CD14-positive monocyte (primary cell): ENCODE measurements around the gene ARHGEF3. TPM values are rescaled to one million over a fixed set of nuclear protein-coding genes. Genes with fewer than 3 reads are reported as not detected.
A peak's percentile ranks its signal among the peaks of the same experiment; 100 is the strongest.

Experiments used
- DNase-seq, 3 donors: peaks; one replicate each; pipeline ENCODE4 v3.0.0-alpha.2; 2011 to 2022
- H2AFZ ChIP-seq: 2 replicates; pipeline ENCODE4 v1.6.0; 2012; ENCODE audit warnings: mild to moderate bottlenecking, low read depth, low read length, inconsistent platforms; ENCODE audit not compliant: insufficient read depth, poor library complexity, severe bottlenecking
- H3K27ac ChIP-seq, 2 donors: 1 replicate in 1 of 2; 2 replicates in 1 of 2; pipeline ENCODE4 v1.5.1; 2012 to 2013; ENCODE audit warnings: low read length in 2 of 2, control low read depth in 1 of 2, inconsistent platforms in 1 of 2, low read depth in 1 of 2, mild to moderate bottlenecking in 1 of 2
- H3K27me3 ChIP-seq, 2 donors: one replicate each; pipeline versions ENCODE4 v1.6.0 to v1.6.1; 2011 to 2013; ENCODE audit warnings: low read length in 2 of 2; ENCODE audit not compliant: control insufficient read depth in 2 of 2, insufficient read depth in 2 of 2
- H3K36me3 ChIP-seq, 2 donors: replicated peaks in 1 of 2; 1 replicate in 1 of 2; 2 replicates in 1 of 2; pipeline versions ENCODE4 v1.5.1 to v1.6.1; 2012 to 2013; ENCODE audit warnings: low read length in 2 of 2, control low read depth in 1 of 2, inconsistent platforms in 1 of 2, mild to moderate bottlenecking in 1 of 2; ENCODE audit not compliant: insufficient read depth in 2 of 2, control insufficient read depth in 1 of 2
- H3K4me1 ChIP-seq, 2 donors: 1 replicate in 1 of 2; 2 replicates in 1 of 2; pipeline versions ENCODE4 v1.5.1 to v1.6.1; 2012 to 2013; ENCODE audit warnings: low read length in 2 of 2, control low read depth in 1 of 2, inconsistent platforms in 1 of 2, mild to moderate bottlenecking in 1 of 2, moderate library complexity in 1 of 2; ENCODE audit not compliant: insufficient read depth in 2 of 2, control insufficient read depth in 1 of 2
- H3K4me2 ChIP-seq: replicated peaks from 2 replicates; pipeline ENCODE3; 2012; ENCODE audit warnings: low read length, moderate library complexity, mild to moderate bottlenecking; ENCODE audit not compliant: poor library complexity, severe bottlenecking; ENCODE audit errors: extremely low read depth
- H3K4me3 ChIP-seq, 3 experiments: fragments of 200-600 bp in 1 of 3; sonication (generic) in 1 of 3; replicated peaks in 1 of 3; 1 replicate in 2 of 3; 2 replicates in 1 of 3; pipeline ENCODE4 v1.5.1; 2011 to 2013; ENCODE audit warnings: low read length in 3 of 3, mild to moderate bottlenecking in 3 of 3, control low read depth in 2 of 3, low read depth in 2 of 3, inconsistent platforms in 1 of 3, moderate library complexity in 1 of 3
- H3K79me2 ChIP-seq: 2 replicates; pipeline ENCODE4 v1.6.0; 2012; ENCODE audit warnings: mild to moderate bottlenecking, control low read depth, inconsistent platforms, low read length, moderate library complexity; ENCODE audit not compliant: insufficient read depth
- H3K9ac ChIP-seq: 2 replicates; pipeline ENCODE4 v1.6.0; 2017; ENCODE audit warnings: low read length, mild to moderate bottlenecking; ENCODE audit not compliant: insufficient read depth, poor library complexity, severe bottlenecking
- H3K9me3 ChIP-seq, 2 donors: replicated peaks in 1 of 2; 1 replicate in 1 of 2; 2 replicates in 1 of 2; pipeline versions ENCODE4 v1.5.1 to v1.6.1; 2012 to 2013; ENCODE audit warnings: low read length in 2 of 2, control low read depth in 1 of 2; ENCODE audit not compliant: control insufficient read depth in 1 of 2, insufficient read depth in 1 of 2
- H4K20me1 ChIP-seq: 2 replicates; pipeline ENCODE4 v1.6.0; 2012; ENCODE audit warnings: mild to moderate bottlenecking, low read length, control low read depth, moderate library complexity; ENCODE audit not compliant: insufficient read depth
- H3K27ac Mint-ChIP-seq, 7 donors: one replicate each; pipeline ENCODE4 v1.8.0; 2020; ENCODE audit warnings: mild to moderate bottlenecking in 7 of 7, mixed read lengths in 7 of 7, moderate library complexity in 6 of 7, inconsistent platforms in 2 of 7
- H3K27me3 Mint-ChIP-seq, 3 donors: one replicate each; pipeline ENCODE4 v1.8.0; 2021 to 2022; ENCODE audit warnings: low read depth in 3 of 3, mild to moderate bottlenecking in 3 of 3, mixed read lengths in 3 of 3, moderate library complexity in 3 of 3, inconsistent platforms in 1 of 3
- H3K36me3 Mint-ChIP-seq, 2 donors: one replicate each; pipeline ENCODE4 v1.8.0; 2020; ENCODE audit warnings: mixed read lengths in 2 of 2, inconsistent platforms in 1 of 2, mild to moderate bottlenecking in 1 of 2
- H3K4me1 Mint-ChIP-seq: one replicate; pipeline ENCODE4 v1.8.0; 2020; ENCODE audit warnings: mild to moderate bottlenecking, mixed read lengths
- H3K4me3 Mint-ChIP-seq, 2 donors: one replicate each; pipeline ENCODE4 v1.8.0; 2020; ENCODE audit warnings: mild to moderate bottlenecking in 2 of 2, mixed read lengths in 2 of 2, moderate library complexity in 1 of 2
- H3K9me3 Mint-ChIP-seq, 7 donors: one replicate each; pipeline ENCODE4 v1.8.0; 2020 to 2022; ENCODE audit warnings: mixed read lengths in 7 of 7, mild to moderate bottlenecking in 6 of 7, moderate library complexity in 6 of 7, inconsistent platforms in 2 of 7
- CTCF ChIP-seq: fragments of 200-600 bp; IDR thresholded peaks from one replicate; pipeline ENCODE4 v1.8.0; 2022; ENCODE audit warnings: antibody characterized with exemption, mild to moderate bottlenecking
- WGBS: methylation state at CpG from one replicate; pipeline ENCODE4 v1.1.5; 2013; ENCODE audit warnings: missing lambda C conversion rate; ENCODE audit not compliant: insufficient coverage; 5-methylcytosine and 5-hydroxymethylcytosine counted together
- intact Hi-C, 2 donors: fragments of 100-400 bp; cut with micrococcal nuclease; formaldehyde crosslinking; loops; one replicate each; pipeline versions ENCODE4 v1.15.0 to v1.15.1; 2023
- polyA minus RNA-seq: library from RNA; depleted of rRNA, polyadenylated mRNA; stranded (reverse); fragments of >200 nt; gene quantifications from 2 replicates; pipeline ENCODE4 v1.2.3, GENCODE V29; 2012
- polyA plus RNA-seq, 3 donors: library from polyadenylated mRNA; depleted of rRNA in 1 of 3; unstranded in 2 of 3; stranded (reverse) in 1 of 3; fragments of 300-500 nt in 2 of 3; fragments of >200 nt in 1 of 3; fragmentation: Illumina TruSeq in 2 of 3; gene quantifications; 1 replicate in 2 of 3; 2 replicates in 1 of 3; pipeline ENCODE4 v1.2.3, GENCODE V29; 2012 to 2021
- total RNA-seq, 12 experiments: library from RNA in 1 of 12; stranded (reverse) in 1 of 12; fragments of 120-200 nt in 1 of 12; gene quantifications; one replicate each; pipeline ENCODE4 v1.2.4 and lab custom pipeline; 2013 to 2026; ENCODE audit warnings: mixed read lengths in 6 of 12, inconsistent platforms in 1 of 12

The ARHGEF3 gene
- 30.1 TPM for total RNA-seq (2013)
- 10 to 100 TPM; 22.6 to 29.5 (median 26.5) TPM for polyA plus RNA-seq
- polyA minus RNA-seq: 10.7 and 22.0 TPM in 2 replicates
- 4.5 to 48.8 (median 33.1) reads per million in 11 experiments for total RNA-seq (lab: John Stamatoyannopoulos, UW)

DNA sequence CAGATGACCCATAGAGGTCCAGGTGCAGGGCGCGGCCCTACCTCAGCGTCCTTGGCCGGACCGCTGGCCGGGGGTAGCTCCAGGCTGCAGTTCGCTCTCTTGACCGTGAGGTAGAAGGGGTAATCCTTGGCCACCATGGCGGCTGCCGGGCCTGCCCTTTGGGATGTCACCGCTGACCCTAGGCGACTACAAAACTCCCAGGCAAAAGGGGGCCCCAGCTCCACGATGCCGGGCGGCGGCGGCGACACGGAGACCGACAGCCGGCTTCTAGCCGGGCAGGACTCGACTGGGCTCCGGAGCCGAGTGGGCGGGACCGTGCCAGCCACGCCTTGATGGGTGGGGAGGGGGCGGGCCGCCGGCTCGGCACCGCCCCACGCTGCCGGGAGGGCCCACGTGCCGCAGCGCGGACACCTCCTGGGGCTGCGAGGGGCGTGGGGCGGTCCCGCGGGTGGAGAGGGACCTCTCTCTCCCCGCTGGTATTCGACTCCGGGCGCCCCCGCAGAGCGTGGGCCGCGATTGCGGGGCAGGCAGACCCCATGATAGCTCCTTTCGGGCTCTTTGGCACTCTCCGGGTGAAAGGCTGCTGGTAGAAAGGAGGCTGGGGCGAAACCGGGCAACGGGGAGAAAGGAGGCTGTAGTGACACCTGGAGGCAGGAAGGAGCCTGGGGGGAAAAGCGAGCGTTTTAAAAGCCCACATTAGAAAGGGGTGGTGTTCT, at the start of gene ARHGEF3:
Gene ARHGEF3, minus strand, starts transcription at position 288 of the 716 bp plus-strand sequence. Its CDS starts 151 bp downstream, at position 137.
- intact Hi-C loops: loop anchor here (2.0 to 10.0 kb wide), 7 partner anchors 49 to 247 kb away; partner anchors contain the start of genes CCDC66 (in 1 of the 2) and TASOR (in 1 of the 2)
- Mint-ChIP-seq H3K27ac (peak within 1 kb of the TSS; percentile 84 to 93 (median 88)), H3K4me3 (peak within 1 kb of the TSS; percentile 99 to 100), H3K9me3 (peaks cover 0 to 2% (median 0%) of the 10 kb centered on the region in 7 donors), H3K36me3 (peaks cover 3 to 18% of the 10 kb centered on the region in 2 donors), H3K4me1 (peaks cover 41% of the 10 kb centered on the region), H3K27me3 (peaks cover 0 to 2% (median 2%) of the 10 kb centered on the region in 3 donors)
- H3K79me2 ChIP-seq: peaks cover 48% of the 10 kb centered on the region
- peak within 1 kb of the TSS; percentile 88 for H3K4me2 ChIP-seq
- H4K20me1 ChIP-seq: peaks cover 17% of the 10 kb centered on the region
- no peaks in the 10 kb centered on the region for H3K27me3 ChIP-seq
- peak; percentile 25 for TF ChIP-seq CTCF
- no peaks in the 10 kb centered on the region for H3K9me3 ChIP-seq
- peak within 1 kb of the TSS; percentile 36 to 85 for H3K27ac ChIP-seq
- H3K36me3 ChIP-seq: no peaks in the 10 kb centered on the region
- DNase-seq: peak; percentile 69 to 75 (median 75)
- peak within 1 kb of the TSS; percentile 56 to 95 (median 93) for H3K4me3 ChIP-seq
- WGBS: under 1% methylated on average over 50 of the region's 60 CpGs
- H3K4me1 ChIP-seq: peaks cover 35 to 54% of the 10 kb centered on the region in 2 donors
- H3K9ac ChIP-seq: peak within 1 kb of the TSS; percentile 71
- H2AFZ ChIP-seq: peak within 1 kb of the TSS; percentile 91

DNA sequence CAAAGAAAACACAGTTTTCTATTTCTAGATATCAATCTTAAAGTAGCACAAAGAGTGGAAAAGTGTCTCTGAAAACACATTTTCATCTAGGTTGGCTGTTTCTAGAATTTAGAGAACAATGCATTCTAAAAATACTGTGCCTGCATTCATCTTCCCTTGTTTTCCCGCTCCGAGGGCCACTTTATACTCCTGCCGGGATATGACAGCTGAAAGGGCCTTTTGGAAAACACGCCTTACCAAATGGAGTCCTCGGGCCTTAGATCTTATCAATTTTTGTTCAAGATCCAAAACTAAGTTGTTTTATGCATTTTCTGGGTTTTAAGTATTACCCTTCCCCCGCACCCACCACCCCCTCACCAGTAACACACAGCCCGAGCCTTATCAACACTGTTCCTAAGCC, 47.9 kb upstream of the ARHGEF3 start:
- no peaks in the 10 kb centered on the region for H3K79me2 ChIP-seq
- no peaks in the 10 kb centered on the region for H3K4me1 Mint-ChIP-seq
- H3K27me3 ChIP-seq: no peaks in the 10 kb centered on the region
- no peak overlapping the region for H3K27ac ChIP-seq
- H4K20me1 ChIP-seq: no peaks in the 10 kb centered on the region
- H3K9ac ChIP-seq: no peak overlapping the region
- peaks cover 0 to 3% of the 10 kb centered on the region in 2 donors for H3K9me3 ChIP-seq
- no peaks in the 10 kb centered on the region for H3K36me3 ChIP-seq
- 97% methylated on average over 5 of the region's 7 CpGs for WGBS
- TF ChIP-seq CTCF: no peak
- no peak for DNase-seq
- intact Hi-C loops: no loop called here
- no peak overlapping the region for H3K4me3 ChIP-seq
- peaks cover 0 to 6% (median 0%) of the 10 kb centered on the region in 7 donors for H3K9me3 Mint-ChIP-seq
- peaks cover 1 to 7% (median 4%) of the 10 kb centered on the region in 3 donors for H3K27me3 Mint-ChIP-seq
- H3K4me1 ChIP-seq: no peaks in the 10 kb centered on the region
- no peak overlapping the region for H3K27ac Mint-ChIP-seq
- H3K36me3 Mint-ChIP-seq: no peaks in the 10 kb centered on the region
- H2AFZ ChIP-seq: no peak overlapping the region
- no peak overlapping the region for H3K4me2 ChIP-seq
- H3K4me3 Mint-ChIP-seq: no peak overlapping the region
